GM21619 (cell line): ENCODE measurements around the gene CD151.

ENCODE experiments used
- ATAC-seq: cut with Tn5 transposase; IDR thresholded peaks from one replicate; pipeline ENCODE4 v1.9.1; 2021; ENCODE audit not compliant: unreplicated experiment

Gene CD151

GRCh38 chr11:813072-813455 is 19.7 kb upstream of the CD151 start:
- ATAC-seq, result no peak

GRCh38 chr11:813456-814096 is 19.2 kb upstream of the CD151 start:
- no peak for ATAC-seq

GRCh38 chr11:815675-816432 is 16.9 kb upstream of the CD151 start:
- ATAC-seq, result no peak

- ATAC-seq, result no peak
Observed at GRCh38 chr11:816433-816779, 16.3 kb upstream of the CD151 start.

GRCh38 chr11:818396-819128 is 14.2 kb upstream of the CD151 start, which contains the start of gene PNPLA2:
PNPLA2 (plus strand) TSS chr11:818914; CDS start chr11:819719, 805 bp downstream.
- ATAC-seq, result no peak

- ATAC-seq, result peak; percentile 60
Observed at GRCh38 chr11:819129-819931, 13.4 kb upstream of the CD151 start.

GRCh38 chr11:819943-820649 is 12.7 kb upstream of the CD151 start:
- ATAC-seq, result peak; percentile 55

GRCh38 chr11:820655-821511 is 11.9 kb upstream of the CD151 start:
- no peak for ATAC-seq

GRCh38 chr11:821512-822371 is 11.0 kb upstream of the CD151 start:
- no peak for ATAC-seq

GRCh38 chr11:823441-824291 is 9.1 kb upstream of the CD151 start:
- ATAC-seq, result no peak

- no peak for ATAC-seq
Observed at GRCh38 chr11:824292-824880, 8.4 kb upstream of the CD151 start.

- no peak for ATAC-seq
Observed at GRCh38 chr11:824942-825341, 7.8 kb upstream of the CD151 start.

- no peak for ATAC-seq
Observed at GRCh38 chr11:825366-826226, 7.2 kb upstream of the CD151 start.

GRCh38 chr11:826227-826621 is 6.5 kb upstream of the CD151 start:
- ATAC-seq, result no peak

GRCh38 chr11:826836-827145 is 6.0 kb upstream of the CD151 start:
- ATAC-seq, result no peak

GRCh38 chr11:827146-827896 is 5.4 kb upstream of the CD151 start:
- peak; percentile 39 for ATAC-seq
